IPS-NIHi7 (cell line): ENCODE data around the gene PYHIN1.
"Not testable (repeated sequence)": the region's sequence is repeated elsewhere in the genome, so short reads cannot be mapped to it uniquely, and the experiment has no call there.

ENCODE experiments used
- DNase-seq: peaks from one replicate; pipeline ENCODE4 v3.0.0; 2012; ENCODE audit warnings: mixed read lengths; ENCODE audit errors: extremely low spot score

Gene PYHIN1

DNA sequence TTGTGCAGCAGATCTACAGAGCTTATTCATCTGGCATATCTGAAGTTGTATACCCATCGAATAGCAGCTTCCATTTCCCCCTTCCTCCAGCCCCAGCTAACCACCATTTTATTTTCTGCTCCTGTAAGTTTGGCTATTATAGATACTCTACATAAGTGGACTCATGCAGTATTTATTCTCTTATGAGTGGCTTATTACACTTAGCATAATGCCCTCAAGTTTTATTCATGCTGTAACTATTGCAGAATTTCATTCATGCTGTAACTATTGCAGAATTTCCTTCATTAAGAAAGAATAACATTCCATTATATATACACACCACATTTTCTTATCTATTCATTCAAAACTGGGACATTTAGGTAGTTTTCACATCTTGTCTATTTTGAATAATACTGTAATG, 47.9 kb downstream of the PYHIN1 start:
- DNase-seq = no peak

DNA sequence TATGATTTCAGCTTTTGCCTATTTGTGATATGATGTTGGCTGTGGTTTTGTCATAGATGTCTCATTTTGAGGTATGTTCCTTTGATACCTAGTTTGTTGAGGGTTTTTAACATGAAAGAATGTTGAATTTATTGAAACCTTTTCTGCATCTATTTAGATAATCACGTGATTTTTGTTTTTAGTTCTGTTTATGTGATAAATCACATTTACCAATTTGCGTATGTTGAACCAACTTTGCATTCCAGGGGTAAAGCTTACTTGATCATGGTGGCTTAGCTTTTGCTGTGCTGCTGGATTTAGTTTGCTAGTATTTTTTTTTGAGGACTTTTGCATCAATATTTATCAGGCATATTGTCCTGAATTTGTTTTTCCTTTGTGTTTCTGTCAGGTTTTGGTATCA, 51.9 kb downstream of the PYHIN1 start:
- DNase-seq = no peak

DNA sequence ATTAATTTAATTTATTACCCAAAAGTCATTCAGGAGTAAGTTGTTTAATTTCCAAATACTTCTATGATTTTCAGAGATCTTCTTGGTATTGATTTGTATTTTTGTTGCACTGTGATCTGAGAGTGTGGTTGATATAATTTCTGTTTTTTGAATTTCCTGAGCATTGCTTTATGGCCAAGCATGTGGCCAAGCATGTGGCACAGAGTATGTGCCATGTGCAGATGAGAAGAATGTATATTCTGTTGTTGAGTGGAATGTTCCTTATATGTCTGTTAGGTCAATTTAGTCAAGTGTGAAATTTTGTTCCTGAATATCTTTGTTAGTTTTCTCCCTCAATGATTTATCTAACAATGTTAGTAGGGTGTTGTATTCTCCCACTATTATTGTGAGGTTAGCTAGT, 53.0 kb downstream of the PYHIN1 start:
- DNase-seq = no peak

DNA sequence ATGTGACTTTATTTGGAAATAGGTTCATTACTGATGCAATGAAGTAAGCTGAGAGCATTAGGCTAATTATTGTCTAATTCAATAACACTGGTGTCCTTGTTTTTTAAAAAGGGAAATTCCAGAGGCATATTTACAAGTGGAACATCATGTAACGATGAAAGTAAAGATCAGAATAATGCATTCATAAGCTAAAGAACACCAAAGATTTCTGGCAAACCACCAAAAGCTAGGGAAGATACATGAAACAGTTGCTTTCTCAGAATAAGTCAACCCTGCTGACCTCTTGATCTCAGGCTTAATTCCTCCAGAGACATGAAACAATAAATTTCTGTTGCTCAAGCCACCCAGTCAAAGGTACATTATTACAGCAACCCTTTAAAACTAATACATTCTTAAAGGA, 58.1 kb downstream of the PYHIN1 start:
- DNase-seq = no peak

DNA sequence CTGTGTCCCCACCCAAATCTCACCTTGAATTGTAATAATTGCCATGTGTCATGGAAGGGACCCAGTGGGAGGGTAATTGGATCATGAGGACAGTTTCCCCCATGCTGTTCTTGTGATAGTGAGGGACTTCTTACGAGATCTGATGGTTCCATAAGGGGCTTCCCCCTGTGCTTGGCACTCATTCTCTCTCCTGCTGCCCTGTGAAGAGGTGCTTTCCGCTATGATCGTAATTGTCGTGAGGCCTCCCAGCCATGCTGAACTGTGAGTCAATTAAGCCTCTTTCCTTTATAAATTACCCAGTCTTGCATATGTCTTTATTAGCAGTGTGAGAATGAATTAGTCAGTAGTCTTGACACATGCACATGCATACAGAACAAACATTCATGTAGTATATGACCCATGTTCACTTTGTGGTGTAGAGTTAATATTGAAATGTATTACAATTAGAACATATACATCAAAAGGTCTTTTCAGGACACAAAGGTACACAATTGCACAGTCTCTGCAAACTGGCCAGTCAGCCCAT, 61.5 kb downstream of the PYHIN1 start:
- no peak for DNase-seq

DNA sequence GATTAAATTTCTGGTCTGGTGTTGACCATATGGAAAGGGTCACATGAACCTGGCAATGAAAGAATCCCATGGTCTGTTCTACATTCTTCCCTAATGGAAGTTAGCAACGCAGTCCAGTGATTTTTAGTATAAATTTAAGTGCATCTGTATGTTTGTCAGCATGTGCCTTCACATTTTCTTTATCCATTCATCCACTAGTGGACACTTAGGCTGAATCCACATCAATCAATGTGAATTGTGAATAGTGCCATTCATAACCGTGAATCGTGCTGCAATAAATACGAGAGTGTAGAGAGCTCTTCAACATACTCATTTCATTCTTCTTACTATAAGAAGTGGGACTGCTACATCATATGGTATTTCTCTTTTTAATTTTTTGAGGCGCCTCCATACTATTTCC, 65.6 kb downstream of the PYHIN1 start:
- no peak for DNase-seq

DNA sequence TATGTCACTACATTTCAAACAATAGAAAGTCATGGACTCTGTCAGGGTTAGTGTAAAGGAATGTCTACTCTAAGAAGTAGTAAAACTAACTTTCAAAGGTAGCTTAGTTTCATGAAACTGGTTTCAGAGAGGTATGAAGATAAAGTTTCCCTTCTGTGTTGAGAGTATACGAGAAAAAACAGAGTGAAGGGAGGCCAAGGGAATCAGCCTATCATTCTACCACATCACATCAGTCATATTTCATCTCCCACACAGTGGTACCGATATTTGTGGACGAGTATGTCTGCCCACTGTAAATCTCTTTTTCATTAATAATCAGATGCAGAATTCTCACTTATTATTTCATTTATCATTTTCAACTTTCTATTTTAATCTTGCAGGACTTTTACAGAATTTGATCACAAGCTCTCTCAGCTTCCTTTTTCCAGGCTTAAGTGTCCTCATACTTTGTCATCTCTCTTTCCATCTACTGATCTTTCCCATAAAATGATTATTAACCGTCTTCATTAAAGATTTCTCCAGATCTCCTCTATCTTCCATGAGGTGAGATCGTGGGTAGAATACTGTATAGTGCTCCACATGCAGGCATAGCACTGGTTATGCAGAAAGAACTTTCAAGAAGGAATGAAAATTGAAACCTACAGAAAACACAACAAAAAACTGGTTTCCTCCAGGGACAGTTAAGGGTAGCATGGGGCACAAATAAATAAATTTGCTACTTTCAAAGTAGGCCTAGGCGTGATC, 66.9 kb downstream of the PYHIN1 start:
- no peak for DNase-seq

DNA sequence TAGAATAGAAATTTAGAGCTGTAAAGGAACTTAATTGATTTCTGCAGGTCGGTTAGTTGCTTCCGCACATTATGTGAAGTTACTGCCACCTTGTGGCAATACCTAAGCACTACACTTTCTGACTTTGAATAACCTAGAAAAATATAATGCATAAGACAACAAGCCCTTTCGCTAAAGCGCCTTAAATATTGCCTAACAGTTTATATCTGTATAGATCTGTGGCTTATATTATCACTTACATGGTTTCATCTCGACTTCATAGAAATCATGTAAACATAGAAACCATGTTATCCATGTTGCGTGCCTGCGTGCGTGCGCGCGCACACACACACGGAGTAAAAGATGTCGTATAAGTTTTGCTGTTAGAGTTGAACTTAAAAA, 67.4 kb downstream of the PYHIN1 start:
- peak; percentile 25 for DNase-seq

DNA sequence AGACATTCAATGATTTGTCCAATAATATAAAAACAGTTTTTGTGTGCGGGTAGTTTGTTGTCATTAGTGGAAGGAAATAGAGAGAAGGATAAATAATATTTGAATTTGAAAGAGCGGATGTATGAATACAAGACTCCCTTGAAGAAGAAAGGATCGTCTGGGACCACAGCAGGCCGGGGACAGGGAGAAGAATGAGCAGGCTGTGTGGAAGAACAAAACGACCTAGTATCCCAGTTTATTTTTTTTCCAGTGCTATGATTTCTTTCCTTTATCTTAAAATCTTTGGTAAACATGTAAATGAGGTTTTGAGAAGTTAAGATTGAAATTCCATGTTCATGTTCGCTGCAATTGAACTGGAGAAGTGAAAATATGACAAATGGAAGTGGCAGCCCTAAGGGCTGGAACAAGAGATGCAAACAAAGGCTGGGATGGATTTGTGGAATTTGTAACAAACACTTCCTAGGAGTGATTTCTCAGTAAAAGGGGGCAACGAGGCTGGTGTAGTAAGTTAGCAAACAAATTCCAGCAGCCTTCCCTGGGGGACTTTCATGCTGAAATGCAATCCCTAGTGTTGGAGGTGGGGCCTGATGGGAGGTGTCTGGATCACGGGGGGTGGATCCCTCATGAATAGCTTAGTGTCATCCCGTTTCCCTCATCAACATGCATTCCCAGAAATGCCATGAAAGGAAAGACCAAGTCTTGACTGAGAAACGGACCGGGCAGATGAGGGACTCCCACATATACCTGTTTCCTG, 68.1 kb downstream of the PYHIN1 start:
- peak; percentile 65 for DNase-seq

DNA sequence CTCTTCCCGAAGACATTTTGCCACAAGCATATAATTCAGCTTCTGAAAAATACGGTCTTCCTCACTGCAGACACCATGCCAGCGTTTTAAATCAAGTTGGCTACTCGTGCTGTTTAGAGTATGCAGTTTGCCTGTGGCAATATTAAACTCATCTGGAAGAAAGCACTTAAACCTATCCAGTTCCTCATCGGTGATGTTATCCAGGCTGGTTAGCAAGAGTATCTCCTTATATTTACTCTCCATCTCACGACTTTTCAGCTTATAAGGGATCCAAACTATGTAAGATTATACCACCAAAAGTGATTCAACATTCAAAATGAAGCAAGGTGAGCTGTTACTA, 68.7 kb downstream of the PYHIN1 start:
- no peak for DNase-seq

DNA sequence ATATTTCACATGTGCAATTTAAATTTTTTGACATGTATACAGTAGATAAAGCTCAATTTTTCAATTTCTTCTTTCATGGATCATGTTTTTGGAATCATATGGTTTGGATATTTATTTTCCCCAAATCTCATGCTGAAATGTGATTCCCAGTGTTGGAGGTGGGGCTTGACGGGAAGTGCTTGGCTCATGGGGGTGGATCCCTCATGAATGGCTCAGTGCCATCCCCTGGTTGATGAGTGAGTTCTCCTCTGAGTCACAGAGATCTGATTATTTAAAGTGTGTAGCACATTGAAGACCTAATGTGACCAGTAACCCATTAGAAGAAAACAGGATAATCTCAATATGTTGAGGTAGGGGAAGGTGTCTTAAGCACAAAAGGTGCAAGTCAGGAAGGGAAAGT, 69.3 kb downstream of the PYHIN1 start:
- peak; percentile 28 for DNase-seq

DNA sequence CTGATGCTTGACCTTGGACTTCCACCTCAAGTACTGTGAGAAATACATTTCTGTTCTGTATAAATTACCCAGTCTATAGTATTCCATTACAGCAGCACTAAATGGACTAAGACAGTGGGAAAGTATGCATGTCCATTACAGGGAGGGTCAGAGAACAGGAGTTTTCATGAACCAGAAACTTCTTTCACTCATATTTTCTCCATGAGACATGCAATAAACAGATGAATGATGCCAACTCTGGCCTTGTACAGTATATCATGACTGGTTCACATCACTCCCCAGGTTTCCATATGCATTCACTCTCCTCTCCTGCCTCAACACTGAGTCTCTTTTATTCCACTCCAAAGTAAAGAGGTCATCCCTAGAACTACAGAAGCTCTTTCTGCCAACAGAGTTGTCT, 73.8 kb downstream of the PYHIN1 start:
- no peak for DNase-seq

DNA sequence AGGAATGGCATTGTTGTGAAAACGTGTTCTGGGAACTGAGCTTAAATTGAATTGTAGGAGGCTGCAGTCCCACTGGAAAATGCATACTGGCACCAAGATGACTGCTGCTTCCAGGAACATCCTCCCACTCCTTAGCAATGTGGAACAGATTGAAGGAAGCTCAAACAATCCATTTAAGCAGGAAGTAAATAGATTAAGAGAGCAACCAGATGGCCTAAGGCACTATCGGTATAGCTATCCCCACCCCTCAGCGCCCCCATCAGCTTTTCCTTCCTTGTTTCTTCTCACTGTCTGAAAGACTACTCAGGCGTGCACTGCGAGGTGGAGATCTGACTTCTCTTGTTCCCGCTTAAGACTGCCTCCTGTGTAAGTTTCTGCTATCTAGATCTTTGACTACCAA, 74.3 kb downstream of the PYHIN1 start:
- DNase-seq = peak; percentile 37

DNA sequence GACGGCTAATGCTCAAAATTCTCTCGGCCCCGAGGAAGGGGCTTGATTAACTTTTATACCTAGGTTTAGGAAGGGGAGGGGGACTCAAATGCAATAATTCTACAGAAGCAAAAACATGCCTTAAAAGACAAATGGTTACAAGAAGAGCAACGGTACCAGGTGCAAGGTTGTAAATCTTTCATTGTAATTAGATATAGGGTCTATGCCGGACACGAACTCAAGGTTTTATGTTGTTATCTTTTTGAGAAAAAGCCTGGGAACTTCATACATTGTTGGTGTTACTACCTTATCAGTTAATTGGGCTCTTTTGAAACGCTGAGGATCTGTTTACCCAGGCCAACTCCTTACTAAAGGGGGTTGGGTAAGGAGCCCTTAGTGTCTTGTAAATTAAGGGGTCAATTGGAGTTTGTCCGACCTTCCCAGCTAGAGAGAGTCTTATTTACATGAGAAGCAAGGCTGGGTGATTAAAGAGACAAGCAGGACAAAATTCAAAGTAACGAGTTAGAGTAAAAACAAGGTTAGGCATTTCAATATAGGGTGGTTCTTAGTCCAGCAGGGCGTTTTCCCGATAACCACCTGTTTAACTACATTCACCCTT, 75.0 kb downstream of the PYHIN1 start:
- peak; percentile 29 for DNase-seq

DNA sequence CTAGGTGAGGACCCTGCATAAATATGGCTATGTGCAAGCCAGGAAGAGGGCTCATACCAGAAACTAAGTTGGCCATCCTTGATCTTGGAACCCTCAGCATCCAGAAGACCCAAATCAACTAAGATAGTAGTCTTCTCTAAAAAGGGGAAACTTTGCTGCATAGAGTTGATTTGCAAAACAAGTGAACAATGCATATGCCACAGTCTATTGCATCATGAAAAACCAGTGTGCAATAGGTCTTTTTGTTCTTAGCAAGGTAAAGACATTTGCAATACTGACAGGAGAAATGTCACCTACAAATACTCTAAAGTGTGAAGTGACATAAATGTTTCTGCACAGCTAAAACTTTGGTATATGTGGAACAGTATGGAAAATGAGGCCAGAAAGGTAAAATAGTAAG, 76.4 kb downstream of the PYHIN1 start:
- no peak for DNase-seq

DNA sequence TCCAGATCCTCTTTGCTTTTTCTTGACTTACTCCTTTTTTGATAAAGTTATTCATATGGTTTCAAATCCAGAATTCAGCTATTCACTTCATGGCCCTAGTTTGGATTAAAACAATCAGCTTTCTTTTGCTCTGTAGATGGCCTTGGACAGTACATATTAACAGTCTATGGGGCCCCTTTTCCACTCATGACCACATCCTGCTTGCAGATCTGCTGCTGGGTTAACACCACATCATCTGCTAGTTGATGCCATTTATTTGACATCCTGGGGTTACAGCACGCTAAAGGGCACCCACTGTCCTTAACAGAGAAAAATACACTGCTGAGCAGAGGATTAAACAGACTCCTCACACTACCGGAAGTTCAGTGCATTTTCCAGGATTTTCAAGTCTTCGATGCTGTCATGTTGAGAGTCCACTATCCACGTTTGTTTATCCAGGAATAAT, 77.4 kb downstream of the PYHIN1 start:
- no peak for DNase-seq

DNA sequence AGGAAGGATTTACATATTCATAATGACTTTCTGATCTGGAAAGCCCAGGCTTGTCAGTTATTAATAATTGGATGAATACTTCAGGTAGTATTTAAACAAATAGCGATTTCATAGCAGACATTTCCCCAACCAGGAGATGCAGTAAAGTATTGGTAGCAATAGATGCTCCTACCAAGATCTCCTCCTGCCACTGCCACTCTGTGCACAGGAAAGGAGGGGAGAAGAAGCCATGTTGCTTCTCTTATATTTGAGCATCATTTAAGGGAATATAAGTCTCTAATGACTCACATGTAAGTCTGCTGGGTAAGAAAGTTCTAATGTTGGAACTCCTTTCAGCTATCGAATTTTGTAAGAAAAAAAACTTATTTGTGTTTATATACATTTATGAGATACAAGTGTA, 77.9 kb downstream of the PYHIN1 start:
- no peak for DNase-seq

DNA sequence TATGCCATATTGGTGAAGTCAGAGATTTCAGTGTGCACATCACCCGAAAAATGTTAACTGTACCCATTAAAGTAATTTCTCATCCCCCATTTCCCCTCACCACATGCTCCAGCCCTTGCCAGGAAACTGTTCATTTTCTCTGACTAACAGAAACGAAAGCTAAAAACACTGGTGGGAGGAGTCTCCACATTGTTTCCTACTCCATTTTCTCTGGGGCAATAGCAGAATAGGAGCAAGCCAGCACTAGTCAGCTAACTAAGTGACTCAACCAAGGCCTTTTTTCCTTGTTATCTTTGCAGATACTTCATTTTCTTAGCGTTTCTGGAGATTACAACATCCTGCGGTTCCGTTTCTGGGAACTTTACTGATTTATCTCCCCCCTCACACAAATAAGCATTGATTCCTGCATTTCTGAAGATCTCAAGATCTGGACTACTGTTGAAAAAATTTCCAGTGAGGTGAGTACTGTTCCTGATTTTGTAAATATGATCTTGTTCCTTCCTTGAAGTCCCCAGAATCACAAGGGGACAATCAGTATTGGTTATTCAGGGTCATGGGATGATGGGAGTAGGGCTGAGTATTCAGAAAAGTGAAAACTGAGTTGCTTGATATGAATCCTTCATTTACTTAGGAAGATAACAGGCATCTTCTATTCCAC, 78.5 kb downstream of the PYHIN1 start, which contains the start of gene IFI16:
IFI16 (plus strand) TSS at position 204 of the 658 bp plus-strand sequence. CDS start 4,774 bp downstream, outside the sequence.
- DNase-seq = peak; percentile 17

DNA sequence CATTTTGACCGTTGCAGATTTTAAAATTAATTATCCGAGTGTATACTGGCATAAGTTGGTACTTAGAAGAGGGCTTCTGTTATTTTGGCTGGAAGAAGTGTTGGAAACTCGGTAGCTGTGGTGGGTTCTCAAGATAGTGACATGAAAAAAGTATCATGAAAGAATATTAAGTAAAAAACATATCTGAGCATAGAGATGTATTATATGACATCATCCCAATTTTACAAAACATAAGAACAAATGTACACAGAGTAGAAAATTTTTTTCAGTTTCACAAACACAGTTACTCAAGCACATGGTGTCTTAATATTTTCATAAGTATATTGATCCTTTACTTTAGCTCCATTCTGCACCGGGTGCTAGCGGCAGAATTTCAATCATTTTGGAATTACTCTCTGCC, 79.0 kb downstream of the PYHIN1 start:
- DNase-seq = no peak

DNA sequence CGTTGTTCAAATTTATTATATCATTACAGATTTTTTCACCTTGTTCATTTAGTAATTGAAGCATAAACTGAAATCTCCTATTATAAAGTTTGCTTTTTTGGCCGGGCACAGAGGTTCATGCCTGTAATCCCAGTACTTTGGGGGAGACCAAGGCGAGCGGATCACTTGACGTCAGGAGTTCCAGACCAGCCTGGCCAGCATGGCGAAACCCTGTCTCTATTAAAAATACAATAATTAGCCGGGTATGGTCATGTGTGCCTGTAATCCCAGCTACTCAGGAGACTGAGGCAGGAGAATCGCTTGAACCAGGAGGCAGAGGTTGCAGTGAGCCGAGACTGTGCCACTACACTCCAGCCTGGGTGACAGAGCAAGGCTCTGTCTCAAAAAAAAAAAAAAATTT, 79.6 kb downstream of the PYHIN1 start:
- DNase-seq = not testable (repeated sequence)

DNA sequence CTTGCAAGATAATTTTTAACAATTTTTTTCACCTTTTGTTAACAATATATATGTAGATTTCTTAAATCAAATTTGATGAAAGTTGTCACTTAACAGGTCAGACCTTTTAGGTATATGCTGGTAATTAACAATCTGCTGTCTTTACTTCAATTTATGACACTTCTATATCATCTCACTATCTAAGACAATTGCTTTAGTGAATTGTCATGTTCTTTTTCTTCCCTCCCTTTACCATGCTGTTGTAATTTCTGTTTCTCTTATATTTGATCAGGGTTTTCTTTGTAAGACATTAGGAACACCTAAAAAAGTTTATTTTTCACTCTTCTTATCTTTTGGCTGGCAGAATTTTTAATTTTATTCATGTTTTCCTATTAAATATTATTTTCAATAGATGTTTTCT, 80.4 kb downstream of the PYHIN1 start:
- no peak for DNase-seq

DNA sequence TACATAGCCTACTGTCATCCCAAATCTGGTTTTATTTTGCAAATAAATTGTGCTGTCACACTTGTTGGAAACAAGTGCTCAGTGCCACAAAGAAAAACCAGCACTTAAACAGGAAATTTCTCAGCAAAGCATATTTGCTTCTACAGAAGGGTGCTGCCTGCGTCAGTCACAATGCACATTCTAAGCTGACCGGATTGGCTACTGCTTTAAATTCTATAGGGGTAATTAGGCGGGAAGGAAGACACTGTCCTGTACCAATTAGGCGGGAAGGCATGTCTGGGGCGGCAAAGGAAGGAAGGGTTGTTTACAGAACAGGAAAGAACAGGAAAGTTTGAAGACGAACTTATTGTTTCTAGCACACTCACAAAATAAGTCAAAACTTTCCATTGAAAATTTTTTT, 81.1 kb downstream of the PYHIN1 start:
- DNase-seq = no peak
